Medulla oblongata (tissue), 1 donor: ENCODE data around the gene GMNN.
A peak's percentile ranks its signal among the peaks of the same experiment; 100 is the strongest.
"Not testable (repeated sequence)": the region's sequence is repeated elsewhere in the genome, so short reads cannot be mapped to it uniquely, and the experiment has no call there.

Experiments
- DNase-seq: peaks from one replicate; pipeline ENCODE4 v3.0.0-alpha.2; 2015; ENCODE audit errors: extremely low spot score

Gene GMNN

GRCh38 chr6:24761193-24761835, 13.4 kb upstream of the GMNN start:
- DNase-seq, result no peak

GRCh38 chr6:24761851-24762250, 12.9 kb upstream of the GMNN start:
- DNase-seq, result no peak

- no peak for DNase-seq
These were observed 11.2 kb upstream of the GMNN start for GRCh38 chr6:24763578-24763977.

- not testable (repeated sequence) for DNase-seq
These were observed 9.6 kb upstream of the GMNN start for GRCh38 chr6:24764833-24765828.

GRCh38 chr6:24765968-24766367, 8.8 kb upstream of the GMNN start:
- DNase-seq, result not testable (repeated sequence)

GRCh38 chr6:24766680-24767462, 7.9 kb upstream of the GMNN start:
- peak; percentile 50 for DNase-seq

GRCh38 chr6:24768361-24768760, 6.4 kb upstream of the GMNN start:
- DNase-seq, result no peak

- no peak for DNase-seq
These were observed 852 bp downstream of the GMNN start for GRCh38 chr6:24775520-24776058.

- no peak for DNase-seq
These were observed 2.5 kb downstream of the GMNN start for GRCh38 chr6:24777227-24777626.

GRCh38 chr6:24778121-24778520, 3.4 kb downstream of the GMNN start:
- no peak for DNase-seq

GRCh38 chr6:24778878-24779277, 4.1 kb downstream of the GMNN start:
- DNase-seq, result no peak

GRCh38 chr6:24779416-24780016, 4.8 kb downstream of the GMNN start:
- DNase-seq, result no peak

GRCh38 chr6:24780206-24780605, 5.5 kb downstream of the GMNN start:
- no peak for DNase-seq

- DNase-seq, result no peak
These were observed 13.4 kb downstream of the GMNN start for GRCh38 chr6:24788031-24788665.

- no peak for DNase-seq
These were observed 20.4 kb downstream of the GMNN start for GRCh38 chr6:24795106-24795505.

GRCh38 chr6:24796616-24797290, 22.0 kb downstream of the GMNN start:
- DNase-seq, result no peak

GRCh38 chr6:24797596-24798216, 23.0 kb downstream of the GMNN start:
- no peak for DNase-seq

- DNase-seq, result no peak
These were observed 24.2 kb downstream of the GMNN start, which contains the start of gene ARMH2 for GRCh38 chr6:24798740-24799540. TSS of gene ARMH2 (minus strand) at chr6:24798917. CDS start at chr6:24798857, 60 bp downstream.

- DNase-seq, result no peak
These were observed 24.8 kb downstream of the GMNN start for GRCh38 chr6:24799541-24799915.
